ENCODE measurements around the gene TSSK3. TPM values are rescaled to one million over a fixed set of nuclear protein-coding genes. Genes with fewer than 3 reads are reported as not detected.

TSSK3 gene
- total RNA-seq, 1 experiment from 2014 or later = 2.6 TPM

DNA sequence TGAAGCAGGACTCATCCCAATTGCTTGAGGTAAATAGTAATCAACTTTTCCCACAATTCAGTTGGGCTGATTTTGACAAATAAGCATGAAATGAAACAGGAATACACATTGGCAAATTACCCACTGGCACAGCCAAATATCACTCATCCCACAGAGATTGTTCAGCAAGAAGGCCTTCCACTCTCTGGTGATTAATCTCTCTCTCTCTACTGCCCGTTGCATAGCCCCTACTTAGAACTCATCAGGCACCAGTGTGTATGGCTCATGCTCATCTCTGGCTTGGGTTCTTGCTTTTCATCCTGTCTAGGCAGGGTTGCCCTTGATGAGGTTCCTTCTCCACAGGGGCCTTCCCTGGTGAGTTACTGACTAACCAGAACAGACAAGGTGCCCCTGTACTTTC lies 30.8 kb downstream of the TSSK3 start:
- ChIA-PET POLR2A (no interaction called here), CTCF (no interaction called here)
- Mint-ChIP-seq H3K36me3 (ENCODE audit: insufficient read depth, unreplicated experiment) (peaks cover 15% of the 10 kb centered on the region), H3K9me3 (ENCODE audit: unreplicated experiment) (no peaks in the 10 kb centered on the region), H3K27me3 (ENCODE audit: insufficient read depth, unreplicated experiment) (no peaks in the 10 kb centered on the region), H3K4me3 (ENCODE audit: unreplicated experiment) (peak overlapping the region; percentile 95), H3K4me1 (ENCODE audit: low read depth, unreplicated experiment) (no peaks in the 10 kb centered on the region), H3K27ac (ENCODE audit: unreplicated experiment) (no peak overlapping the region)
- intact Hi-C loops (cut with micrococcal nuclease; ENCODE audit: unreplicated experiment) = no loop called here
- H3K36me3 ChIP-seq (ENCODE audit: control insufficient read depth, insufficient read depth, low read length) = no peaks in the 10 kb centered on the region; the same call in 1 of the 2 replicates
- peak overlapping the region; percentile 77 for H3K4me3 ChIP-seq (ENCODE audit: low read depth, low read length)
- no peaks in the 10 kb centered on the region for H3K9me3 ChIP-seq
- no peaks in the 10 kb centered on the region for H3K4me1 ChIP-seq
- DNase-seq = no peak
- TF ChIP-seq, protein P1, sequence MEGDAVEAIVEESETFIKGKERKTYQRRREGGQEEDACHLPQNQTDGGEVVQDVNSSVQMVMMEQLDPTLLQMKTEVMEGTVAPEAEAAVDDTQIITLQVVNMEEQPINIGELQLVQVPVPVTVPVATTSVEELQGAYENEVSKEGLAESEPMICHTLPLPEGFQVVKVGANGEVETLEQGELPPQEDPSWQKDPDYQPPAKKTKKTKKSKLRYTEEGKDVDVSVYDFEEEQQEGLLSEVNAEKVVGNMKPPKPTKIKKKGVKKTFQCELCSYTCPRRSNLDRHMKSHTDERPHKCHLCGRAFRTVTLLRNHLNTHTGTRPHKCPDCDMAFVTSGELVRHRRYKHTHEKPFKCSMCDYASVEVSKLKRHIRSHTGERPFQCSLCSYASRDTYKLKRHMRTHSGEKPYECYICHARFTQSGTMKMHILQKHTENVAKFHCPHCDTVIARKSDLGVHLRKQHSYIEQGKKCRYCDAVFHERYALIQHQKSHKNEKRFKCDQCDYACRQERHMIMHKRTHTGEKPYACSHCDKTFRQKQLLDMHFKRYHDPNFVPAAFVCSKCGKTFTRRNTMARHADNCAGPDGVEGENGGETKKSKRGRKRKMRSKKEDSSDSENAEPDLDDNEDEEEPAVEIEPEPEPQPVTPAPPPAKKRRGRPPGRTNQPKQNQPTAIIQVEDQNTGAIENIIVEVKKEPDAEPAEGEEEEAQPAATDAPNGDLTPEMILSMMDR (IDR thresholded peaks at IDR 0.05; ENCODE audit: insufficient read depth in 1 of 2, low read depth in 1 of 2, low read length in 1 of 2, severe bottlenecking in 1 of 2, unreplicated experiment in 1 of 2) = no peak
- no peaks in the 10 kb centered on the region for H3K27me3 ChIP-seq (replicated peaks; ENCODE audit: control insufficient read depth, insufficient read depth, low read length)
- BruUV-seq (replicated peaks) = no TSS peak

DNA sequence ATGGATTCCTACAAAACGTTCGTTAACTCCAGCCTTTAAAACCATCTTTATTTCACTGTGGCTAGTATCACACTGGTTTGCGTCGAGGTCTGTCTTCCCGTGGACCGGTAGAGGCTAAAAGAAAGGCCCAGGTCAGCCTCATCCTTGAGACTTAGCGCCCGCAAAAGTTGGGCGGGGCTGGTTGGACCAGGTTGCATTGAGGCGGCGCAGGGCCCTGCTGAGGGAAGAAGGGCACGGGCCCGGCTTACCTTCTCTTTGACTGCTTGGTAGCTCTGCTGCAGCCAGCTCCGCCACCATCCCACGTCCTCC lies 31.4 kb downstream of the TSSK3 start:
- Mint-ChIP-seq H3K36me3 (ENCODE audit: insufficient read depth, unreplicated experiment) (peaks cover 15% of the 10 kb centered on the region), H3K4me1 (ENCODE audit: low read depth, unreplicated experiment) (no peaks in the 10 kb centered on the region), H3K27ac (ENCODE audit: unreplicated experiment) (peak overlapping the region; percentile 98), H3K9me3 (ENCODE audit: unreplicated experiment) (no peaks in the 10 kb centered on the region), H3K27me3 (ENCODE audit: insufficient read depth, unreplicated experiment) (no peaks in the 10 kb centered on the region), H3K4me3 (ENCODE audit: unreplicated experiment) (peak overlapping the region; percentile 95)
- peak; percentile 40 to 46 for DNase-seq
- intact Hi-C loops (cut with micrococcal nuclease; ENCODE audit: unreplicated experiment) = no loop called here
- TF ChIP-seq, protein P1 (IDR thresholded peaks at IDR 0.05; ENCODE audit: insufficient read depth in 1 of 2, low read depth in 1 of 2, low read length in 1 of 2, severe bottlenecking in 1 of 2, unreplicated experiment in 1 of 2) = no peak
- BruUV-seq (replicated peaks) = no TSS peak
- ChIA-PET POLR2A (interaction anchor here (1.0 to 1.3 kb wide), 5 partner anchors 43 to 257 kb away, joined by 5 to 10 read pairs (median 6); partner anchors contain the start of genes MARCKSL1, RBBP4 and ZBTB8OS), CTCF (interaction anchor here (1.2 to 1.6 kb wide), 2 partner anchors 43 to 178 kb away, joined by 3 to 8 read pairs; no protein-coding TSS in a partner anchor)
- Histone ChIP-seq H3K4me3 (ENCODE audit: low read depth, low read length) (peak overlapping the region; percentile 77), H3K27me3 (replicated peaks; ENCODE audit: control insufficient read depth, insufficient read depth, low read length) (no peaks in the 10 kb centered on the region), H3K9me3 (no peaks in the 10 kb centered on the region), H3K36me3 (ENCODE audit: control insufficient read depth, insufficient read depth, low read length) (no peaks in the 10 kb centered on the region; the same call in 1 of the 2 replicates), H3K4me1 (no peaks in the 10 kb centered on the region)

DNA sequence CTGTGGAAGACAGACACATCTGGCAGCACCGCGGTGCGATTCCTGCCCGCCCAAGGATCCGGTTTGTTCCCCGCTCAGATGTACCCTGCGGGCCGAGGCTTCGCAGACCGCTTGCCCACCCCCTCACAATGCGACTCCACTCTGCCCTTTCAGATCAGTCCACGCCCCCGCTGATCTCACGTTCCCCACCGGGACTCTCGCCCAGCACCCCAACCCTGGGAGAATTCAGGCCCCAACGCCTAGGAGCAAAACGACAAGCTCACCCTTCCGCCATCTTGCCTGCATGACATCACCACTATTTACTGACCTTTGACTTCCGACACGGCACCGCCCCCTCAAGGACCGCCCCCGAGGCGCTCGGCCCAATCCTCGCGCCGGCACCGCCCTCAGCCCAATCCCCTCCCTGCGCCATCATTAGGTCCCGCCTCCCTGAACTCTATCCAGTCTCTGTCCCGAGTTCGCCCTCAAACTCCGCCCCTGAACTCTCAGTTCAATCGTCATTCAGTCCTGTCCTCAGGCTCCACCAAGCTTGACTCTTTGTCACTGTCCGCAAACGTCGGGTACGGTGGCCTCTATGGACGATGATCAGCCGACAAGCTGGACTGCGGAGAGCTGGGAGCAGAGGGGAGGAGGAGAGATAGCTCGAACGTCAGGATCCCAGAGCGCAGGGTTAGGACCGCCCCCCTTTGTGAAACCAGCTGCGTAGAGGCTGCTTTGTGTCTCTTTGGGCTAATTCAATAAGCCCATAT lies 32.0 kb downstream of the TSSK3 start, which contains the start of gene BSDC1:
Gene BSDC1, minus strand, starts transcription at position 301 of the 749 bp plus-strand sequence. Its CDS starts 27 bp downstream, at position 274.
- Mint-ChIP-seq H3K36me3 (ENCODE audit: insufficient read depth, unreplicated experiment) (peaks cover 15% of the 10 kb centered on the region), H3K9me3 (ENCODE audit: unreplicated experiment) (no peaks in the 10 kb centered on the region), H3K4me3 (ENCODE audit: unreplicated experiment) (peak within 1 kb of the TSS; percentile 95), H3K4me1 (ENCODE audit: low read depth, unreplicated experiment) (no peaks in the 10 kb centered on the region), H3K27me3 (ENCODE audit: insufficient read depth, unreplicated experiment) (no peaks in the 10 kb centered on the region), H3K27ac (ENCODE audit: unreplicated experiment) (peak within 1 kb of the TSS; percentile 98)
- CTCF ChIA-PET = interaction anchor here (1.2 to 1.6 kb wide), 2 partner anchors 43 to 179 kb away, joined by 3 to 8 read pairs; no protein-coding TSS in a partner anchor
- TF ChIP-seq, protein P1 (IDR thresholded peaks at IDR 0.05; ENCODE audit: insufficient read depth in 1 of 2, low read depth in 1 of 2, low read length in 1 of 2, severe bottlenecking in 1 of 2, unreplicated experiment in 1 of 2) = no peak
- Histone ChIP-seq H3K4me1 (no peaks in the 10 kb centered on the region), H3K27me3 (replicated peaks; ENCODE audit: control insufficient read depth, insufficient read depth, low read length) (no peaks in the 10 kb centered on the region), H3K4me3 (ENCODE audit: low read depth, low read length) (peak within 1 kb of the TSS; percentile 77), H3K9me3 (no peaks in the 10 kb centered on the region), H3K36me3 (ENCODE audit: control insufficient read depth, insufficient read depth, low read length) (no peaks in the 10 kb centered on the region; the same call in 1 of the 2 replicates)
- no TSS peak for BruUV-seq (replicated peaks)
- peak; percentile 95 to 98 for DNase-seq
- POLR2A ChIA-PET = interaction anchor here (0.6 to 1.3 kb wide), 11 partner anchors 42 to 884 kb away, joined by 3 to 10 read pairs (median 5); partner anchors contain the start of genes MARCKSL1, RBBP4, TXLNA and ZBTB8OS
- intact Hi-C loops (cut with micrococcal nuclease; ENCODE audit: unreplicated experiment) = no loop called here
